GM12892 (cell line): ENCODE measurements around the gene RAB44.

Source experiments
- POLR2A ChIP-seq: IDR thresholded peaks from 2 replicates; pipeline ENCODE4 v1.6.1; 2011; ENCODE audit warnings: low read depth, low read length, control low read depth
- POLR2AphosphoS5 ChIP-seq: IDR thresholded peaks from 2 replicates; pipeline ENCODE4 v1.6.1; 2011; ENCODE audit warnings: low read depth, low read length, control low read depth
- TAF1 ChIP-seq: IDR thresholded peaks from 2 replicates; pipeline ENCODE4 v1.6.1; 2011; ENCODE audit warnings: low read depth, mild to moderate bottlenecking, control low read depth, low read length, borderline replicate concordance

- TF ChIP-seq POLR2A (no peak), TAF1 (no peak), POLR2AphosphoS5 (no peak)
Observed at GRCh38 chr6:36758516-36759147, 61.0 kb downstream of the RAB44 start.
